ENCODE data around the gene SV2A. TPM values are rescaled to one million over a fixed set of nuclear protein-coding genes. Genes with fewer than 3 reads are reported as not detected.
"Not testable (repeated sequence)": the region's sequence is repeated elsewhere in the genome, so short reads cannot be mapped to it uniquely, and the experiment has no call there.

The SV2A gene
- total RNA-seq, 2 experiments from 2014 or later: 1.0 to 1.9 TPM

- H3K4me2 ChIP-seq (ENCODE audit: low read length): no peak overlapping the region
- BruUV-seq (replicated peaks): no TSS peak
- CTCF ChIA-PET (ENCODE audit: unreplicated experiment): no interaction called here
- no peaks in the 10 kb centered on the region for H3K9me2 ChIP-seq (ENCODE audit: insufficient read depth, low read length)
- no peak overlapping the region for H3K27ac ChIP-seq (ENCODE audit: low read depth, low read length, poor library complexity, severe bottlenecking)
- DNase-seq (ENCODE audit: low spot score): no peak
- TF ChIP-seq CTCF (conservative IDR thresholded peaks at IDR 0.05; ENCODE audit: low read length) (no peak), EZH2phosphoT487 (IDR thresholded peaks at IDR 0.05; ENCODE audit: borderline replicate concordance, low read depth, low read length) (no peak)
- H3K9me3 ChIP-seq (ENCODE audit: low read length): no peaks in the 10 kb centered on the region
- no peaks in the 10 kb centered on the region for H4K20me1 ChIP-seq (ENCODE audit: insufficient read depth, low read length)
- peaks cover 31% of the 10 kb centered on the region for H3K4me1 ChIP-seq (ENCODE audit: insufficient read depth, low read length, poor library complexity, severe bottlenecking)
- H3K4me3 ChIP-seq (ENCODE audit: low read depth, low read length, poor library complexity, severe bottlenecking): no peak overlapping the region
- POLR2A ChIA-PET: no interaction called here
- H2AFZ ChIP-seq (ENCODE audit: low read length): peak overlapping the region; percentile 18; the same call in 1 of the 2 replicates
- intact Hi-C loops (cut with micrococcal nuclease; ENCODE audit: unreplicated experiment): loop anchor here (10.0 kb wide), 1 partner anchor 283 kb away; no protein-coding TSS in a partner anchor
- H3K36me3 ChIP-seq (ENCODE audit: insufficient read depth, low read length): peaks cover 3% of the 10 kb centered on the region; the same call in 1 of the 2 replicates
- H3K79me2 ChIP-seq (ENCODE audit: insufficient read depth, low read depth, low read length): 0 out of 2 replicates have a peak, but pooled peaks cover 4% of the 10 kb centered on the region
These were observed 35.8 kb downstream of the SV2A start for GRCh38 chr1:149881876-149882275.

GRCh38 chr1:149879556-149879955 is 38.1 kb downstream of the SV2A start:
- H3K36me3 ChIP-seq (ENCODE audit: insufficient read depth, low read length): no peaks in the 10 kb centered on the region
- CTCF ChIA-PET (ENCODE audit: unreplicated experiment): no interaction called here
- no peaks in the 10 kb centered on the region for H3K9me2 ChIP-seq (ENCODE audit: insufficient read depth, low read length)
- no peaks in the 10 kb centered on the region for H3K9me3 ChIP-seq (ENCODE audit: low read length)
- no peak overlapping the region for H3K4me3 ChIP-seq (ENCODE audit: low read depth, low read length, poor library complexity, severe bottlenecking)
- peaks cover 21% of the 10 kb centered on the region for H3K4me1 ChIP-seq (ENCODE audit: insufficient read depth, low read length, poor library complexity, severe bottlenecking)
- H4K20me1 ChIP-seq (ENCODE audit: insufficient read depth, low read length): no peaks in the 10 kb centered on the region
- no TSS peak for BruUV-seq (replicated peaks)
- TF ChIP-seq EZH2phosphoT487 (IDR thresholded peaks at IDR 0.05; ENCODE audit: borderline replicate concordance, low read depth, low read length) (no peak), CTCF (conservative IDR thresholded peaks at IDR 0.05; ENCODE audit: low read length) (no peak)
- H2AFZ ChIP-seq (ENCODE audit: low read length): no peak overlapping the region
- 0 out of 2 replicates have a peak, but pooled peaks cover 4% of the 10 kb centered on the region for H3K79me2 ChIP-seq (ENCODE audit: insufficient read depth, low read depth, low read length)
- intact Hi-C loops (cut with micrococcal nuclease; ENCODE audit: unreplicated experiment): no loop called here
- POLR2A ChIA-PET: no interaction called here
- DNase-seq (ENCODE audit: low spot score): no peak
- no peak overlapping the region for H3K4me2 ChIP-seq (ENCODE audit: low read length)
- no peak overlapping the region for H3K27ac ChIP-seq (ENCODE audit: low read depth, low read length, poor library complexity, severe bottlenecking)

GRCh38 chr1:149877211-149877946 is 40.3 kb downstream of the SV2A start:
- no peak for TF ChIP-seq EZH2phosphoT487 (IDR thresholded peaks at IDR 0.05; ENCODE audit: borderline replicate concordance, low read depth, low read length)
- intact Hi-C loops (cut with micrococcal nuclease; ENCODE audit: unreplicated experiment): no loop called here

GRCh38 chr1:149873060-149873459 is 44.6 kb downstream of the SV2A start:
- not testable (repeated sequence) for H2AFZ ChIP-seq (ENCODE audit: low read length); H3K4me3 ChIP-seq (ENCODE audit: low read depth, low read length, poor library complexity, severe bottlenecking); BruUV-seq (replicated peaks)

More at GRCh38 chr1:149877211-149877946, 40.3 kb downstream of the SV2A start:
- Histone ChIP-seq H3K4me2 (ENCODE audit: low read length) (no peak overlapping the region), H2AFZ (ENCODE audit: low read length) (no peak overlapping the region), H3K9me2 (ENCODE audit: insufficient read depth, low read length) (no peaks in the 10 kb centered on the region), H3K9me3 (ENCODE audit: low read length) (no peaks in the 10 kb centered on the region), H3K27ac (ENCODE audit: low read depth, low read length, poor library complexity, severe bottlenecking) (no peak overlapping the region), H3K4me1 (ENCODE audit: insufficient read depth, low read length, poor library complexity, severe bottlenecking) (peaks cover 7% of the 10 kb centered on the region), H3K36me3 (ENCODE audit: insufficient read depth, low read length) (no peaks in the 10 kb centered on the region), H3K4me3 (ENCODE audit: low read depth, low read length, poor library complexity, severe bottlenecking) (no peak overlapping the region), H3K79me2 (ENCODE audit: insufficient read depth, low read depth, low read length) (no peaks in the 10 kb centered on the region), H4K20me1 (ENCODE audit: insufficient read depth, low read length) (no peaks in the 10 kb centered on the region)
- ChIA-PET CTCF (ENCODE audit: unreplicated experiment) (no interaction called here), POLR2A (interaction anchor here (0.6 kb wide), 1 partner anchor 112 kb away, joined by 4 read pairs; no protein-coding TSS in a partner anchor)
- no TSS peak for BruUV-seq (replicated peaks)
- no peak for DNase-seq (ENCODE audit: low spot score)

GRCh38 chr1:149866887-149867286 is 50.8 kb downstream of the SV2A start:
- H4K20me1 ChIP-seq (ENCODE audit: insufficient read depth, low read length); BruUV-seq (replicated peaks); POLR2A ChIA-PET; H3K27ac ChIP-seq (ENCODE audit: low read depth, low read length, poor library complexity, severe bottlenecking); CTCF ChIA-PET (ENCODE audit: unreplicated experiment); DNase-seq (ENCODE audit: low spot score); H2AFZ ChIP-seq (ENCODE audit: low read length); H3K79me2 ChIP-seq (ENCODE audit: insufficient read depth, low read depth, low read length); intact Hi-C loops (cut with micrococcal nuclease; ENCODE audit: unreplicated experiment); H3K4me2 ChIP-seq (ENCODE audit: low read length); H3K4me3 ChIP-seq (ENCODE audit: low read depth, low read length, poor library complexity, severe bottlenecking); H3K9me2 ChIP-seq (ENCODE audit: insufficient read depth, low read length); H3K9me3 ChIP-seq (ENCODE audit: low read length); H3K4me1 ChIP-seq (ENCODE audit: insufficient read depth, low read length, poor library complexity, severe bottlenecking); H3K36me3 ChIP-seq (ENCODE audit: insufficient read depth, low read length): not testable (repeated sequence)

More at GRCh38 chr1:149873060-149873459, 44.6 kb downstream of the SV2A start:
- intact Hi-C loops (cut with micrococcal nuclease; ENCODE audit: unreplicated experiment); H3K4me2 ChIP-seq (ENCODE audit: low read length); CTCF ChIA-PET (ENCODE audit: unreplicated experiment); H3K9me3 ChIP-seq (ENCODE audit: low read length); H3K36me3 ChIP-seq (ENCODE audit: insufficient read depth, low read length); H4K20me1 ChIP-seq (ENCODE audit: insufficient read depth, low read length); H3K79me2 ChIP-seq (ENCODE audit: insufficient read depth, low read depth, low read length); H3K9me2 ChIP-seq (ENCODE audit: insufficient read depth, low read length); H3K27ac ChIP-seq (ENCODE audit: low read depth, low read length, poor library complexity, severe bottlenecking); DNase-seq (ENCODE audit: low spot score); POLR2A ChIA-PET; H3K4me1 ChIP-seq (ENCODE audit: insufficient read depth, low read length, poor library complexity, severe bottlenecking): not testable (repeated sequence)

Data from OCI-LY7 (cell line).